Muscle of arm (tissue), 12 donors: Measurements from ENCODE around the gene CRABP2. TPM values are rescaled to one million over a fixed set of nuclear protein-coding genes. Genes with fewer than 3 reads are reported as not detected.

ENCODE experiments used
- DNase-seq: peaks from one replicate; pipeline ENCODE4 v3.0.0-alpha.2; 2013
- polyA plus RNA-seq, 12 donors: library from polyadenylated mRNA; unstranded; fragments of 120-200 nt; gene quantifications; one replicate each; pipeline ENCODE4 v1.2.1, GENCODE V29; 2013; ENCODE audit not compliant: insufficient read length in 12 of 12

Gene CRABP2
- polyA plus RNA-seq, 12 donors: 230 to 919 (median 293) TPM

DNA sequence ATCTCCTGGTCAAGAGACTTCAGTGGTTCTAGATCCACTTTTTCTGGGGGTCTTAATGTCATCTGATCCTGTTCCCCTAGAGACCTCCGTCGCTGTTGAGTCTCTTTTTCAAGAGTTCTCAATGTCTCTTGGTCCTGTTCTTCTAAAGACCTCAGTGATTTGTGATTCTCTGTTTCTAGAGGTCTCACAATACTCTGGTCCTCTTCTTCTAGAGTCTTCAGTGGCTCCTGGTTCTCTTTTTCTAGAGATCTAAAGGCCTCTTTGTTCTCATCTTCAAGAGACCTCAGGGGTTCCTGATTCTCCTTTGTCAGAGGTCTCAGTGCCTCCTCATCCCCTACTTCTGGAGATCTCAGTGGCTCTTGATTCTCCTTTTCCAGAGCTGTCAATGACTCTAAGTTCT lies 33.6 kb downstream of the CRABP2 start:
- DNase-seq: no peak

DNA sequence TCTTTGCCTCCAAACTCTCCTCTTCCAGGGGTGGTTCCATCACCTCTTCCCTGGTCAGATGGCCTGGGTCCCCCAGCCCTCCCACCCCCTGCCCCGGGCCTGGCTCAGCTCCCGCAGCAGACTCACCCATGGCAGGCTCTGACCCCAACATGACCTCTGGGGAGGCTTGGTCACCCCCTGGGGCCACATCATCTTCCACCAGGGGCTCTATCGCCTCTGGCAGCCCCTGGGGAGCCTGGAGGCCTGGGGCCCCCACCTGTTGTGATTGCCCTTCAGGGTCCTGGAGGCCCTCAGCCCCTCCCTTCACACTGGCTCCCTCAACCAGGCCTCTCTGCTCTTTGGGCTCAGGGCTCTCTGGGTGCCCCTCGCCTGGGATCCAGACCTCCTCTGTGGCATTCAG lies 34.6 kb downstream of the CRABP2 start:
- DNase-seq: no peak

DNA sequence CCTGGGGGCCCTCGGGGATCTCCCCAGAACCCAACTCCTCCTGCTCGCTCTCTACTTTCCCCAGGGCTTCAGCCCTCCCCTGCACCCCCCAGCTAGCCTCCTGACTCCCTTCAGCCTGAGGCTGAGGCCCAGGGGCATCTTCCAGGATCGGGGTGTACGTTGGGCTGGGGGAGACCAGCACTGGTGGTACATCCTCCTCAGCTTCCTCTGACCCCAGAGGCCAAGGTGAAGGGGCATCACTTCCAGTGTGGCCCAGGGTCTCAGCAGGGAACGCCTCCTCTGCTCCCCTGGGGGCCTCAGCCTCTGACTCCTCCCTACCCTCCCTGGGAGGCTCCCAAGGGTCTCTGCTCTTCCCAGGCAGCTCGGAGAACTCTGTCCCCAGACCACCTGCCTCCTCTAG lies 35.0 kb downstream of the CRABP2 start:
- DNase-seq: no peak

DNA sequence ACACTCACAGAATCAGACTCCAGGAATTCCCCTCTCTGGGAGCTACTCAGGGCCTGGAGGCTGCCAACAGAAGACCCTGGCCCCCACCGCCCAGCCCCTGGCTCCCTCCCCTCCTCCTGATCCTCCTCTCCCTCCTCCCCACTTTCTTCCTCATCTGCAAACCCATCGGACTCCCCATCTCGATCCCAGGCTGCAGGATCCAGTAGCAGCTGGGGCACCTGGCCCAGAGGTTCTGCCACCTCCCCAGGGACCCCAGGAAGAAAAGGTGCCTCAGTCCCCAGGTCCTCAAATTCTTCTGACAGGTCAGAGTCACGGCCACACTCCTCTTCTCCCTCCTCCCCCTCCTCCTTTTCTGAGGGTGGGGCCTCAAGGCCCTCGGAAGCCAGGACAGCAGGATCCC lies 35.6 kb downstream of the CRABP2 start:
- no peak for DNase-seq

DNA sequence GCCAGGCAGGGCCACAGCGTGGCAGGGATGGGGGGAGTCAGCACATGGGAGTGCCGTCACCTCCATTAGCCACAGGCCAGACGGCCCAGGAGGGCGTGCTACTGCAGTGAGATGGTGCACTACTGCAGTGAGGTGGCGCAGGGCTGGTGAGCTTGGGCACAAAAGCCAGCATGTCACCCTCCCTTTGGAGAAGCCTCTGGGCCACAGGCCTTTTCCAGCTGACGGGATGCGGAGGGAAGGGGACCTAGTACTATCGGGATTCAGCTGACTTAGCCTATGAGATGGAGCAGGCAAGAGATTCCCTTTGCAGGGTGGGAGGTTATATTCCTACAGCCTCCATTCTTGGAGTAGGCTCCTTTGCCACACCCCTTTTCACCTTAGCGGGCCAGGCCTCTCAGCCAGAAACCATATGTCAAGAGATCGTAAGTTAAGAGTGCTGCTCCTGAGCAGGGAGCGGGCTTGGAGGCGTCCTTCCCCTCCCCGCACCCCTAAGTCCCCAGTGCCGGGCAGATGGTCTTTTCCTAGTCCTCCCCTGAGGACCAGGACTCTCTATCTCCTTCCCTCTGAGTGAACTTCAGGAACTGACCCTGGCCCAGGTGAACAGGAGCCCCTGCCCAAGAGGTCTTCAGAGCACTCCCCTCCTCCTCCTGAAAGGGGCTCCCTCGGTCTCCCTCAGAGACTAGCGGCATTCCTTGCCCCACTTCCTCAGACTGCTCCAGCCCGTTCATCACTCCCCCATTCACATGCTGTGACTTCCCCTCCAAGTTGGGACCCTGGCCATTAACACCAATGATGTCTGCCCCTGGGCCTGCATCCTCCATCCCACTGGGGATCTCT lies 36.4 kb downstream of the CRABP2 start:
- no peak for DNase-seq

DNA sequence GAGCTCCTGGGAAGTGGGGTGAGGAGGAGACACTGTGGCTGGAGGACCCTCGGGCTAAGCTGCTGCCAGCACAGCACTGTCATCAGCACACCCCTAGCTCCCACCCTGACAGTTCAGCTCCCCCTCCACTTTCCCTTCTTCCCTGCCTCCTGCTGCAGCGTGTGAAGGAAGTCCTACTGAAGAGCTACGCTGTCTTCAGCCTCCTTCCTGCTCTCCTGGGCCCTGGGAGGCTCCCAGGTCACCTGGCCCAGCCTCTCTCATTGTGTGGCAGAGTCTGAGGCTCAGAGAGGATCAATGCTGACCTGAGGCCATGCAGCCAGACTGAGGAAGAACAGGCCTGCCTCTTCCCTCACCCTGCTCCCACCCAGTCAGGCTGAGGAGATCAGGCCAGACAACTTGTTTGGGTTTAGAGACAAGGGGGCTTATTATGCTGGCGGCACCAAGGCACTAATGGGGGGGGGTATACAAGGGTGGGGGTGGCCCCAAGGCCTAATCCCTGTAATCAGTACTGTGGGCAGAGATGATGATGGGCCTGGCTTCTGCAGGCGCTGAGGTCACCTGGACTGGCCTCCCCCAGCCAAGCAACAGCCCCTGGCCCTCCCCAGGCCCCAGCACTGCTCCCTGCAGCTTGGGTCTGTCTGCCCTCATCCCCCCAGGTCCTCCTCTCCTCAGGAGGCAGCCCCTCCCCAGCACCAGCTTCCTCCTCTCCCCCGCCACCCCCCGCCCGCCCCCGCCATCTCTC lies 37.2 kb downstream of the CRABP2 start:
- DNase-seq: no peak

DNA sequence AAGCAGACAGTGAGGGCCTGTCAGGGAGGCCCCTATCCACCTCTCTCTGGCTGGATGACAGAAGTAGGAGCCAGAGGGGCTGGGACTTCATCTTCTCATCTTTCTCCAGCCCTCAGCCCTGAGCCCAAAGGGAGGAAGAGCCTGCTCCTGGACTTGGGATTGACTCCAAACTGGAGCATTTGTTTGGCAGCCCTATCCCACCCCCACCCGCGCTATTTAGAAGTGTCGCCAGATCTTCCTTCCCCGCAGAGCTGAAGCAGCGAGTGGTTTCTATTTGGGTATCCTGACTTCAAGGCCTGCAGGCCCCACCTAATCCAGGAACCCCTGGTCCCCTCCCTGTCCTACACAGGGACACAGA lies 37.8 kb downstream of the CRABP2 start:
- peak; percentile 94 for DNase-seq

DNA sequence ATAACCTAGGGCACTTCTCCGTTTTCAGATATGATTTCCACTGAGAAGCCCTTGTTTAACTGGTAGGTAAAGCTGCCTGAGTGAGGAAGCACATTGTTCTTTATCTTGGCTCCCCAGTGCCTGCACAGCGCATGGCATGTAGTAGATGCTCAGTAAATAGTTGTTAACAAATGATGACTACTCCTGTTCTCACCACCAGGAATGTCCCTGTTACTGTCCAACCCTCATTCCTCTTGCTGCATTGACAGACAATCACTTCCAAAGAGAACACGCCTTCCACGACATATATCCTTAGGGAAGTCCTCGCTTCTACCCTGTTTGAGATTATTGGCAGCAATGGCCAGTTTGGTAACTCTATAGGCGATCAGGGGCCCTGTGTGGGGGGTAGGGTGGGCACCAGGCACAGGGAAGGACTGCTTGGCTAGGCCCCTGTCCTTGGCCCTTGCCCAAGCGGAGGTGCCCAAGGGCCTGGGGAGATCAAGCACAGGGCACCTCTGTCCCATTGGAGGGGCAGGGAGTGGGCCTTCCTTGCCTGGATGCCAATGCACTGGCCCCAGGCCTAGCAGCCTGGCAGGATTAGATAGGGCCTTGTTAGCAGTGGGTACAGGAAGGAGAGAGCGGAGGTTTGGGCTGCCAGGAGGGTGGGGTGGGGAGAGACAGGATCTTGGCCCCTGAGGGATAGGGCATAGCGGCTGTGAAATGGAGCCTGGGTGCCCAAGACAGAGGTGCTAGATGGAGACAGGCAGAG lies 38.3 kb downstream of the CRABP2 start:
- no peak for DNase-seq

DNA sequence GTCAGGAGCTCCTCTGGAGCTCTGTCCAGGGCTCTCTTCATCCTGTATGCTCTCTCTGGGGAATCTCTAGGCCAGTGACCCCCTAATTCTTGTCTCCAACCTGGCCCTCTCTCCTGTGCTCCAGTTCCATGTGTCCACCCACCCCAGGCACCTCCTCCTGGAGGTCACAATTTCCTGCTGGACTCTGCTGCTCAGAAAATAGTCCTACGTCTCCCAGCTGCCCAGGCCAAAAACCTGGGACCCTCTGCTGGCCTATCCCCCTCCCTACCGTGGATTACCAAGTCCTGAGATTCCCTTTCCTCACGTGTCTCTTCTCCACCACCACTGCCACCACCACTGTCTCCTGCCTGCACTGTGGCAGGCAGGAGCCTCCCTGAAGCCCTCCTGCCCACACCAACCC lies 39.8 kb downstream of the CRABP2 start:
- no peak for DNase-seq

DNA sequence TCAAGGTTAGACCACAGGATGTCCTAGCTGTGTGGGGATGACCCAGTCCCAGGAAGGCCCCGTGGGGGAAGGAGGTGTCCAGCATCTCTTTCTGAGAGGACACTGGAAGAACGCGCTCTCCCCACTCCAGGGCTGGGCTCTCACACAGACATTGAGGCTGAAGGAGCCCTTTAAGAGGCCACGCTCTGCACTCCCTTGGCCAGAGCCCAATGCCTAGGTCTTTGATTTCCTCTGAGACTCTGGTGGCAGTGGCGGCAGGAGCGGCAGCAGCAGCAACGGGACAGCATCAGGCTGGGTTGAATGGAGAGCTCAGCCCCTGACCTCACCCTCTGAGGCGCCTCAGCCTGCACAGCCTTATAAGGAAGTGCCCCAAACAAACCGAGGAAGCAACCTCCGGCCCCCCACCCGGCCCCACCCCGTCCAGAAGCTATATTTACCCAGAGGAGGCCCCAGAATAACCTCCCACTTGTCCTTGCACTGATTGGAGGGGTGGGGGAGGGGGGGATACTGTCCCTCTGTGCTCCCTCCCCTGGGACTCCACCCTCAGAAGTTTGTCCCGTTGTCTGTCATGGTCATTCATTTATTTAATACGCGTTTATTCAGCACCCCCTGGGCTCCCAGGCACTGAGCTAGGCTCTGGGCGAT lies 40.5 kb downstream of the CRABP2 start:
- no peak for DNase-seq

DNA sequence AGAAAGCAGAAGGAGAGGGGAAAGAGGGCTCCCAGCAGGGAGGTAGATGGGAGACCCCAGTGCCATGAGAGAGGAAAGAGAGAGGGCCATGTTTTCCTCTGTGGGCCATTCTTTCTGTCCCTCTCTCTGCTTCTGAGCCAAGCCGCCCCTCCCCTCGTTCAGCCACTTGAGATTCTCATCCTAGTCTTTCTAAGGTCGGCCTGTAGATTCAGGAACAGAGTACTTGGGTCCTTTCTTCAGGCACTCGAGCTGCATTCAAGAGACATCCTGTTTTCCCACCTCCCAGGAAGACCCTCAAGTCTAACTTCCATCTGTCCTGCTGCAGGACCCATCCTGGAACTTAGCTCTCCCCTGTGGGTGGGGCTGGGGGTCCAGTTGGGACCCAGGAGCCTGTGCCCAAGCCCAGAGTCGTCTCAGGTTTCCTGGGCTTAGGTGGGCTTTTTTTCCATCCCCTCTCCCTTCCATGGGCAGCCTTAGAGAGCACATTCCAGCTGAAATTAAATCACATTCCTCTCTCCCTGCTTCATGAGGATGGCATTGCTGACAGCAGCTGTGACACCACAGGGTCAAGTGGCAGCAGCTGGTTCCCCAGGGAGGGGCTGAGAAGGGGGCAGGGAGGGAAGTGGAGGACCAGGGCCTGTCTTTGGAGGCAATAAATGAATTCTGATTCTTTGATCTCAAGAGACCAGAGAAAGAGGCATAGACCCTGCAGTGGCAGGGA lies 41.2 kb downstream of the CRABP2 start:
- DNase-seq: no peak

DNA sequence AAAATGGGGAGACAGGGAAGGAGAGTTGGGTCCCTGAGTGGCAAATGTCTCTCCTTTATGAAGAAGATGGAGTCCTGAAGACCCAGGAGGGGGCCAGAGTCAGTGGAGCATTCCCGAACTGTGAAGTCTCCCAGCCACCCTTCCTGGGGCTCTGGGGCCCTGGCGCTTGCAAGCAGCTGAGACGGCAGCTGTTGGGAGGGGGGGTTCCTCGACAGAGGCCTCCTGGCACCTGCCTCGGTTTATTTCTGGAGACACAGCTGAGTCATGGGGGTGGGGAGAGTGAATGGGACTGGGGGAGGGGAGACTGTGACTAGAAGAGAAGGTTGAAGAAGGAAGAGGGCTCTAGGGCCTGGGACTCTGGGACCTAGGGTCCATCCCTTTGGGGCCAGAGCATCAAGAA lies 42.2 kb downstream of the CRABP2 start:
- peak; percentile 76 for DNase-seq

DNA sequence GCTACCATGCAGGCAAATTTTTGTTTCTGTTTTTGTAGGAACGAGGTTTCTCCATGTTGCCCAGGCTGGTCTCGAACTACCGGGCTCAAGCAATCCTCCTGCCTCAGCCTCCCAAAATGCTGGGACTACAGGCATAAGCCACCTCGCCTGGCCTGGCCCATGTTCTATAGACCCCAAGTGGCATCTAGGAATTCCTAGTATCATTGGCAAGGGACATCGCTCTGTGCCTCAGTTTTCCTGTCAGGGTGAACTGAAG lies 42.7 kb downstream of the CRABP2 start:
- no peak for DNase-seq

DNA sequence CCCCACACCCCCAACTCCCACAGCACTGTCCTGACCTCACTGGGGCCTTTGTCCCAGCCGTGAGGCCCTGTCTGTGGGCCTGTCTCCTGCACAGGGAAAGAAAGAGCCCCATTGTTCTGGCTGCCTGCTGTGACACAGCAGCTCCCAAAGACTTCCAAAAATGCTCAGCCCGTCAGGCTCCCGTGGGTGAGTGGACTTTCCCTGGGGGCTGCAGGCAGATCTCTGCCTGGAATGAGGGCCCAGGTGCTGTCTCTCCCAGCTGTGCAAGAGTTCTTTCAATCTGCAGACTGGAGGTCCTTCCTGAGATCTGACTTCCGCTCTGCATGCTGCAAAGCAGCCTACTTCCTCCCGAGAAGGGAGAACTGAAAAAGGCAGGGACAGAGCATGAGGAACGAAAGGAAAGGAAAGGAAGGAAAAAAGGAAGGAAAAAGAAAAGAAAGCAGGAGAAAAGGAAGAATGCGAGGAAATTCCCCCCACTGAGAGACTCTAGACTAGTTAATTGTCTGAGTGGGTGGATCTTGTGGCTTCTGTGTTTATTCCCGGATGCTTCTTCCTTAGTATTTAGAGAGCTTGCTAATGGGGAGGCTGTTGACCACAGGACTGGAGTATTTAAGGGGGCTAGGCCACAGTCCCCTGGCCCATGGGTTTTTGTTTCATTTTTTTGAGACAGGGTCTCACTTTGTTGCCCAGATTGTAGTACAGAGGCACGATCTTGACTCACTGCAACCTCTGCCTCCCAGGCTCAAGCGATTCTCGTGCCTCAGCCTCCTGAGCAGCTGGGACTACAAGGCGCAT lies 43.2 kb downstream of the CRABP2 start:
- DNase-seq: no peak

DNA sequence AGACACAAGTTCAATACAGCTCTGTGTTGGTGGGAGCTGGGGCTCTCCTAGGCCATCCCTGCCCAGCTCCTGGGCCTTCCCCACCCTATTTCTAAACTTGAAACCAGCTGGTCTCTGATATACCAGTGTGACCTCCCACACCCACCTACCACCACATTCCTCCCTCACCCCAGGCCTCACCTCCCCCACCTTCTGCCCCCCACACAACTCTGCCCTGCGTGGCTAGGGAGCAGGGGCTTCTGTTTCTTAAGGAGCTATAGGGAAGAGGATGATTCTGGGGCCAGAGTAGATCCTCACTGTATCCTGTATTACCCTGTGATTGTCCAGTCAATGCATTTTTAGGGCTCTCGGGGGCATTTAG lies 44.7 kb downstream of the CRABP2 start:
- no peak for DNase-seq

DNA sequence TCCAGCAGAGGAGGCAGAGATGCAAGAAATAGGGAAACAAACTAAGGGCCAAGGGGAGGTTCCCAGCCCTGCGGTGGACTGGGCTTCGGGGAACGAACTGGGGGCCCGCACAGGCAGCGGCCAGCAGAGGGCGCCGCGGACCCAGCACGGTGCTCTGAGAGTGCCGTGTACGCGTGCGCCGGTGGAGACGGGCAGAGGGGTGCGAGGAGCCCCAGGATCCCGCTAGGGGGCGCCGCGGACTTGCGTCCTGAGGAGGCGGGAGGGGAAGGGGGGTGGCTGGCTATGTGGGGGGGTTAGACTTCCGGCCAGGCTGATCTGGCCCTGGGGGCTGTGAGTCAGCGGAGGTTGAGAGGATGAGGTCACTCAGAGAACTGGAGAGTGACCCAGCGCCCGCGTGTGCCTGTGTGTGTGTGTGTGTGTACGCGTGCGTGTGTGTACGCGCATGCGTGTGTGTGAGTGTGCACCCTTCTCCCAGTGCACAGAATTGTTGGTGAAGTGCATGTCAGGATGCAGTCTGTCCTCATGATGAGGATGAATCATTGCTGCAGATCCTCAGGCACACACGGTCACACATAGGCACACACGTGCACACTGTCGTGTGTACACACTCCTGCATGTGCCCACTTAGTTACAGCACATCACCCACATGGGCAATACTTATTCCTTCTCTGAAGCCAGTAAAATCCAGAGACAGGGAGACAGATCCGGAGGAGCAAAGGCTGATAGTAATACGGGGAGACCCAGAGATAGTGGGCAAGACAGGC lies 45.2 kb downstream of the CRABP2 start:
- DNase-seq: peak; percentile 97

DNA sequence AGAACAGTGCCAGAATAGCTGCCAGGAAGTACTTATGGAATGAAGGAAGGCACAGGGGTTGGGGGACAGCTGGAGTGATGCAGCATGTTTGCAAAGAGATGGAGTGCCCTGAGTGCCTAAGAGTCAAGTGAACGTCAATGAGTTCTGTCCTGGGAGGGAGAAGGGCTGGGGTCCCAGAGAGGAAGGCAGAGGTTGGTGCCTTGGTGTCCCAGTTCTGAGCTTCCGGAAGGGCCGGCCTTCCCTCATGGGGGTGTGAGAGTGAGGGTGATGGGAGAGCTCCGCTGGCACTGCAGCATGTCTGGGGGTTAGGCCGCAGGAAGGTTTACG lies 45.8 kb downstream of the CRABP2 start:
- DNase-seq: no peak

DNA sequence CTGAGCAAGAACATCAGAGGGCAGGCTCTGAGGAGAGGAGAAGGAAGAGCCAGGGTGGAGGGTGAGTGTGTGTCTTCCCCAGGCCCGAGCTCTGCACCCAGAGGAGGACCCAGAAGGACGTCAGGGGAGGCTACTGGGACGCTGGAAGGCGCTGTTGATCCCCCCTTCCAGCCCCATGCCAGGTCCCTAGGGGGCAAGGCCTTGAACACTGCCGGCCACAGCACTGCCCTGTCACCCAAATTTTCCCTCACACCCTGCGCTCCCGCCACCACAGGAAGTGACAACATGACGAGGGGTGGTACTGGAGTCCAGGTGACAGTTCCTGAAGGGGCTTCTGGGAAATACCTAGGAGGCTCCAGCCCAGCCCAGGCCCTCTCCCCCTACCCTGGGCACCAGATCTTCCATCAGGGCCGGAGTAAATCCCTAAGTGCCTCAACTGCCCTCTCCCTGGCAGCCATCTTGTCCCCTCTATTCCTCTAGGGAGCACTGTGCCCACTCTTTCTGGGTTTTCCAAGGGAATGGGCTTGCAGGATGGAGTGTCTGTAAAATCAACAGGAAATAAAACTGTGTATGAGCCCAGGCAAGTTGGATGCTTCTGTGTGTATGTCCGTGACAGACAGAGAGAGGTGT lies 46.3 kb downstream of the CRABP2 start:
- DNase-seq: no peak

DNA sequence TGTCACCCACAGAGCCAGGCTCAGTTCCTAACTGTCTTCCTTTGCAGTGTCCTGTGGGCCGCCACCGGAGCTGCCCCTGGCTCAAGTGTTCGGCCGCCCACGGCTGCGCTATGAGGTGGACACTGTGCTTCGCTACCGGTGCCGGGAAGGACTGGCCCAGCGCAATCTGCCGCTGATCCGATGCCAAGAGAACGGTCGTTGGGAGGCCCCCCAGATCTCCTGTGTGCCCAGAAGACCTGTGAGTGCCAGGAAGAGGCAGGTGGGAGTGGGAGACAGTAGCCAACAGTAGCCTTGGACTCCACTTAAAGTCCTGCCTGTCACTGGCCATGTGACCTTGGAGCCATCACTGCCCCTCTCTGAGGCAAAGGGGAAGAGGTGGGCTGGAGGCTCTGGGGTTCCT lies 46.9 kb downstream of the CRABP2 start:
- DNase-seq: no peak

DNA sequence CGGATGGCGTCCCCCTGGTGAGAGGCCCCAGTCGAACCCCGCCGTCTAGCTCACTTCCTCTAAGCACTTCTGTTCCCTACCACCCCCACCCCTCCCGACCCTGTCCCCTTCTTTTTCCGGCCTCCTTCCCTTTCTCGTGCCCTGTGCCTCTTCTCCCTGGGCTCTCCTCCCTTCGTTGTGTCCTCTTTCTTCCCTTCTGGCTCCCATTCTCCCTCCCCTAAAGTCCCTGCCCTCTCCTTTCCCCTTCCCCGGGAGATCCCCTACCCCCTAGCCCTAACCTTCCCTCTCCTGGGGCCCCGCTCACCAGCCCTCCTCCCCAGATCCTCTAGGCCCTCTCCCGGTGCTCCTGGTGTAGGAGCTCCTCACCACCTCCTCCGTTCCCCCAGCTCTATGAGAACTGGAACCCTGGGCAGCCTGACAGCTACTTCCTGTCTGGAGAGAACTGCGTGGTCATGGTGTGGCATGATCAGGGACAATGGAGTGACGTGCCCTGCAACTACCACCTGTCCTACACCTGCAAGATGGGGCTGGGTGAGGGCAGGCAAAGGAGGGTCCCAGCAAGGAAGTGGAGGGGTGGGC lies 47.6 kb downstream of the CRABP2 start:
- no peak for DNase-seq
